Keratinocyte (primary cell): ENCODE results near the gene CD93. TPM values are rescaled to one million over a fixed set of nuclear protein-coding genes. Genes with fewer than 3 reads are reported as not detected.

ENCODE experiments used
- DNase-seq: peaks from one replicate; pipeline ENCODE4 v3.0.0-alpha.2; 2011; ENCODE audit warnings: low read depth, missing footprints, low spot score
- FAIRE-seq: peaks from 2 replicates; lab custom pipeline; 2011; peaks lifted over from hg19 to GRCh38; lab: Jason Lieb, UNC
- H2AFZ ChIP-seq: 2 replicates; pipeline ENCODE4 v1.6.0; 2012; ENCODE audit warnings: low read length, control low read depth, inconsistent platforms; ENCODE audit not compliant: control insufficient read depth
- H3K27ac ChIP-seq: 2 replicates; pipeline ENCODE4 v1.5.1; 2011; ENCODE audit warnings: low read length; ENCODE audit not compliant: control insufficient read depth, insufficient read depth
- H3K27me3 ChIP-seq: 3 replicates; pipeline ENCODE4 v1.6.0; 2011; ENCODE audit warnings: low read length; ENCODE audit not compliant: control insufficient read depth, insufficient read depth; ENCODE audit errors: extremely low read depth
- H3K36me3 ChIP-seq, 2 experiments: 2 replicates in 1 of 2; 3 replicates in 1 of 2; pipeline ENCODE4 v1.5.1; 2011; ENCODE audit warnings: low read length in 2 of 2, mild to moderate bottlenecking in 1 of 2; ENCODE audit not compliant: control insufficient read depth in 2 of 2, insufficient read depth in 2 of 2; ENCODE audit errors: extremely low read depth in 1 of 2
- H3K4me1 ChIP-seq: 3 replicates; pipeline ENCODE4 v1.5.1; 2011; ENCODE audit warnings: low read length; ENCODE audit not compliant: control insufficient read depth, insufficient read depth; ENCODE audit errors: extremely low read depth
- H3K4me2 ChIP-seq: 3 replicates; pipeline ENCODE4 v1.6.0; 2011; ENCODE audit warnings: low read depth, low read length; ENCODE audit not compliant: control insufficient read depth, insufficient read depth; ENCODE audit errors: extremely low read depth
- H3K4me3 ChIP-seq, 3 experiments: fragments of 200-600 bp in 1 of 3; sonication (generic) in 1 of 3; 2 replicates in 2 of 3; 3 replicates in 1 of 3; pipeline ENCODE4 v1.5.1; 2011 to 2016; ENCODE audit warnings: low read length in 3 of 3, mild to moderate bottlenecking in 3 of 3, control low read depth in 2 of 3, inconsistent platforms in 1 of 3, low read depth in 1 of 3, mixed read lengths in 1 of 3, mixed run types in 1 of 3, moderate library complexity in 1 of 3; ENCODE audit not compliant: control insufficient read depth in 2 of 3, insufficient read depth in 2 of 3; ENCODE audit errors: extremely low read depth in 1 of 3
- H3K79me2 ChIP-seq: 2 replicates; pipeline ENCODE4 v1.6.0; 2012; ENCODE audit warnings: low read length; ENCODE audit not compliant: control insufficient read depth, insufficient read depth
- H3K9ac ChIP-seq: 3 replicates; pipeline ENCODE4 v1.6.0; 2011; ENCODE audit warnings: low read length; ENCODE audit not compliant: control insufficient read depth, insufficient read depth; ENCODE audit errors: extremely low read depth
- H3K9me1 ChIP-seq: 3 replicates; pipeline ENCODE4 v1.6.0; 2011; ENCODE audit warnings: low read length; ENCODE audit not compliant: control insufficient read depth, insufficient read depth; ENCODE audit errors: extremely low read depth
- H3K9me3 ChIP-seq: 2 replicates; pipeline ENCODE4 v1.5.1; 2012; ENCODE audit warnings: low read depth, low read length; ENCODE audit not compliant: control insufficient read depth
- H4K20me1 ChIP-seq: 3 replicates; pipeline ENCODE4 v1.6.0; 2011; ENCODE audit warnings: low read length; ENCODE audit not compliant: control insufficient read depth, insufficient read depth; ENCODE audit errors: extremely low read depth
- CTCF ChIP-seq, 3 experiments: IDR thresholded peaks in 1 of 3; conservative IDR thresholded peaks in 1 of 3; optimal IDR thresholded peaks in 1 of 3; 2 replicates in 2 of 3; 3 replicates in 1 of 3; pipeline versions ENCODE3 to v1.5.1; 2011; ENCODE audit warnings: low read length in 3 of 3, mild to moderate bottlenecking in 3 of 3, moderate library complexity in 2 of 3, control low read depth in 1 of 3, inconsistent platforms in 1 of 3; ENCODE audit not compliant: insufficient read depth in 2 of 3; ENCODE audit errors: extremely low read depth in 1 of 3
- EZH2 ChIP-seq: IDR thresholded peaks from one replicate; pipeline ENCODE4 v1.6.1; 2012; ENCODE audit warnings: inconsistent platforms, mild to moderate bottlenecking, low read length, moderate library complexity
- dilution Hi-C: fragments of 300-500 bp; cut with MboI; formaldehyde crosslinking; loops from one replicate; pipeline ENCODE4 v1.7.0; 2020; ENCODE audit warnings: low sequenced_read_pairs; ENCODE audit not compliant: extremely low pct_ligation_motif_present
- polyA plus RNA-seq, 5 experiments: library from polyadenylated mRNA; depleted of rRNA in 3 of 5; stranded (reverse) in 3 of 5; stranded (forward) in 1 of 5; unstranded in 1 of 5; fragments of >200 nt; gene quantifications; 1 replicate in 1 of 5; 2 replicates in 3 of 5; 3 replicates in 1 of 5; pipeline versions ENCODE4 v1.2.1 to v1.2.3, GENCODE V29; 2011 to 2012; ENCODE audit warnings: missing spikeins in 2 of 5, low read depth in 1 of 5, low replicate concordance in 1 of 5

Gene CD93
- polyA plus RNA-seq, 1 donor (not counting 4 experiments of a cell fraction or from before 2014, with no cell fraction given): not detected

GRCh38 chr20:23118766-23119165, 32.6 kb upstream of the CD93 start:
- Histone ChIP-seq H4K20me1 (no peaks in the 10 kb centered on the region), H3K4me2 (no peak overlapping the region), H3K9ac (no peak overlapping the region), H3K4me1 (peaks cover 25% of the 10 kb centered on the region), H3K27me3 (no peaks in the 10 kb centered on the region), H3K4me3 (no peak overlapping the region), H3K9me3 (no peaks in the 10 kb centered on the region), H3K9me1 (no peaks in the 10 kb centered on the region), H2AFZ (no peak overlapping the region), H3K36me3 (no peaks in the 10 kb centered on the region), H3K79me2 (no peaks in the 10 kb centered on the region), H3K27ac (no peak overlapping the region)
- no peak for DNase-seq
- dilution Hi-C loops: no loop called here
- TF ChIP-seq CTCF (optimal IDR thresholded peaks at IDR 0.05 in 1 of 3, IDR thresholded peaks at IDR 0.05 in 1 of 3, conservative IDR thresholded peaks at IDR 0.05 in 1 of 3; ENCODE audit: extremely low read depth in 1 of 3, insufficient read depth in 2 of 3, low read length in 3 of 3) (no peak), EZH2 (no peak)
- no peak for FAIRE-seq

- FAIRE-seq: no peak
Measured at GRCh38 chr20:23118144-23118543, 32.0 kb upstream of the CD93 start.

More at GRCh38 chr20:23118144-23118543, 32.0 kb upstream of the CD93 start:
- Histone ChIP-seq H3K9ac (no peak overlapping the region), H3K4me2 (no peak overlapping the region), H3K9me1 (no peaks in the 10 kb centered on the region), H3K27ac (no peak overlapping the region), H3K27me3 (no peaks in the 10 kb centered on the region), H3K79me2 (no peaks in the 10 kb centered on the region), H3K36me3 (no peaks in the 10 kb centered on the region), H3K4me1 (peaks cover 25% of the 10 kb centered on the region), H2AFZ (no peak overlapping the region), H3K4me3 (no peak overlapping the region), H4K20me1 (no peaks in the 10 kb centered on the region), H3K9me3 (no peaks in the 10 kb centered on the region)
- DNase-seq: no peak
- dilution Hi-C loops: no loop called here
- TF ChIP-seq EZH2 (no peak), CTCF (optimal IDR thresholded peaks at IDR 0.05 in 1 of 3, IDR thresholded peaks at IDR 0.05 in 1 of 3, conservative IDR thresholded peaks at IDR 0.05 in 1 of 3; ENCODE audit: extremely low read depth in 1 of 3, insufficient read depth in 2 of 3, low read length in 3 of 3) (no peak)
